ENCODE data around the gene PTAFR.

GRCh38 chr1:28161751-28162150, 14.7 kb downstream of the PTAFR start:
- no peak for TF ChIP-seq CTCF (IDR thresholded peaks at IDR 0.05; ENCODE audit: borderline replicate concordance, extremely low read depth, low read length, poor library complexity, severe bottlenecking)
- TF ChIP-seq EZH2 (IDR thresholded peaks at IDR 0.05; ENCODE audit: borderline replicate concordance, low read depth, low read length, severe bottlenecking), result no peak

Data from DND-41 (cell line).